ENCODE measurements around the gene MILR1.

GRCh38 chr17:64480951-64481350 is 32.0 kb downstream of the MILR1 start:
- TF ChIP-seq, protein P1, sequence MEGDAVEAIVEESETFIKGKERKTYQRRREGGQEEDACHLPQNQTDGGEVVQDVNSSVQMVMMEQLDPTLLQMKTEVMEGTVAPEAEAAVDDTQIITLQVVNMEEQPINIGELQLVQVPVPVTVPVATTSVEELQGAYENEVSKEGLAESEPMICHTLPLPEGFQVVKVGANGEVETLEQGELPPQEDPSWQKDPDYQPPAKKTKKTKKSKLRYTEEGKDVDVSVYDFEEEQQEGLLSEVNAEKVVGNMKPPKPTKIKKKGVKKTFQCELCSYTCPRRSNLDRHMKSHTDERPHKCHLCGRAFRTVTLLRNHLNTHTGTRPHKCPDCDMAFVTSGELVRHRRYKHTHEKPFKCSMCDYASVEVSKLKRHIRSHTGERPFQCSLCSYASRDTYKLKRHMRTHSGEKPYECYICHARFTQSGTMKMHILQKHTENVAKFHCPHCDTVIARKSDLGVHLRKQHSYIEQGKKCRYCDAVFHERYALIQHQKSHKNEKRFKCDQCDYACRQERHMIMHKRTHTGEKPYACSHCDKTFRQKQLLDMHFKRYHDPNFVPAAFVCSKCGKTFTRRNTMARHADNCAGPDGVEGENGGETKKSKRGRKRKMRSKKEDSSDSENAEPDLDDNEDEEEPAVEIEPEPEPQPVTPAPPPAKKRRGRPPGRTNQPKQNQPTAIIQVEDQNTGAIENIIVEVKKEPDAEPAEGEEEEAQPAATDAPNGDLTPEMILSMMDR (IDR thresholded peaks at IDR 0.05; ENCODE audit: extremely low read depth in 1 of 2, insufficient read depth in 1 of 2, low read depth in 1 of 2, low read length in 2 of 2) = no peak
- TF ChIP-seq EZH2 (IDR thresholded peaks at IDR 0.05; ENCODE audit: borderline replicate concordance, low read depth, low read length, severe bottlenecking) = no peak
- TF ChIP-seq GATA2 (IDR thresholded peaks at IDR 0.05; ENCODE audit: insufficient read depth, insufficient read length, low read depth, low read length) = no peak
- TF ChIP-seq POLR2A (IDR thresholded peaks at IDR 0.05; ENCODE audit: low read depth, low read length) = no peak
- no peak for TF ChIP-seq MYC (IDR thresholded peaks at IDR 0.05; ENCODE audit: low read depth, low read length)

All from endothelial cell of umbilical vein (primary cell).